Mesenchymal stem cell (in vitro differentiated cells and primary cell): Measurements from ENCODE around the gene SLFN5.

Experiments used
- DNase-seq: peaks from one replicate; pipeline ENCODE4 v3.0.0-alpha.2; 2013
- H2AFZ ChIP-seq: one replicate; pipeline ENCODE4 v1.6.1; 2013; ENCODE audit warnings: low read depth, mild to moderate bottlenecking, control low read depth, inconsistent platforms, low read length, moderate library complexity
- H2AK5ac ChIP-seq: 2 replicates; pipeline ENCODE4 v1.6.1; 2013; ENCODE audit warnings: low read length, moderate library complexity, mild to moderate bottlenecking, inconsistent platforms; ENCODE audit not compliant: severe bottlenecking
- H2BK120ac ChIP-seq: one replicate; pipeline ENCODE4 v1.6.1; 2013; ENCODE audit warnings: low read depth, mild to moderate bottlenecking, inconsistent platforms, low read length, moderate library complexity
- H2BK12ac ChIP-seq, 2 experiments: one replicate each; pipeline ENCODE4 v1.6.1; 2013; ENCODE audit warnings: inconsistent platforms in 2 of 2, low read length in 2 of 2, mild to moderate bottlenecking in 2 of 2, moderate library complexity in 2 of 2, control low read depth in 1 of 2
- H2BK15ac ChIP-seq: one replicate; pipeline ENCODE4 v1.6.1; 2013; ENCODE audit warnings: mild to moderate bottlenecking, low read depth, inconsistent platforms; ENCODE audit not compliant: poor library complexity, severe bottlenecking
- H2BK5ac ChIP-seq: 2 replicates; pipeline ENCODE4 v1.6.1; 2013; ENCODE audit warnings: low read depth, mild to moderate bottlenecking, low read length, control low read depth, inconsistent platforms; ENCODE audit not compliant: poor library complexity, severe bottlenecking
- H3K14ac ChIP-seq, 2 experiments: one replicate each; pipeline ENCODE4 v1.6.1; 2013; ENCODE audit warnings: inconsistent platforms in 2 of 2, low read length in 2 of 2, control low read depth in 1 of 2, mild to moderate bottlenecking in 1 of 2, moderate library complexity in 1 of 2
- H3K18ac ChIP-seq, 2 experiments: one replicate each; pipeline ENCODE4 v1.6.1; 2013; ENCODE audit warnings: inconsistent platforms in 2 of 2, low read length in 2 of 2, control low read depth in 1 of 2, low read depth in 1 of 2, mild to moderate bottlenecking in 1 of 2
- H3K23ac ChIP-seq, 2 experiments: one replicate each; pipeline ENCODE4 v1.6.1; 2013; ENCODE audit warnings: inconsistent platforms in 2 of 2, low read length in 2 of 2, mild to moderate bottlenecking in 2 of 2, moderate library complexity in 2 of 2, control low read depth in 1 of 2
- H3K27ac ChIP-seq: 2 replicates; pipeline ENCODE4 v1.5.1; 2013; ENCODE audit warnings: mild to moderate bottlenecking, moderate library complexity, low read length, control low read depth, inconsistent platforms; ENCODE audit not compliant: poor library complexity, severe bottlenecking
- H3K27me3 ChIP-seq, 2 experiments: 2 replicates each; pipeline versions ENCODE4 v1.6.1 to v1.7.0; 2013; ENCODE audit warnings: low read length in 2 of 2, mild to moderate bottlenecking in 2 of 2, moderate library complexity in 2 of 2, control low read depth in 1 of 2, inconsistent platforms in 1 of 2; ENCODE audit not compliant: control insufficient read depth in 1 of 2, insufficient read depth in 1 of 2
- H3K36me3 ChIP-seq, 2 experiments: 2 replicates each; pipeline versions ENCODE4 v1.6.1 to v1.7.0; 2013; ENCODE audit warnings: low read length in 2 of 2, control low read depth in 1 of 2, inconsistent platforms in 1 of 2, low read depth in 1 of 2, mild to moderate bottlenecking in 1 of 2; ENCODE audit not compliant: insufficient read depth in 2 of 2, control insufficient read depth in 1 of 2
- H3K4ac ChIP-seq, 2 experiments: one replicate each; pipeline ENCODE4 v1.6.1; 2013; ENCODE audit warnings: inconsistent platforms in 2 of 2, low read length in 2 of 2, mild to moderate bottlenecking in 2 of 2, moderate library complexity in 2 of 2, control low read depth in 1 of 2, low read depth in 1 of 2
- H3K4me1 ChIP-seq: 2 replicates; pipeline ENCODE4 v1.6.1; 2013; ENCODE audit warnings: low read depth, low read length, control low read depth; ENCODE audit not compliant: control insufficient read depth, insufficient read depth
- H3K4me2 ChIP-seq: 2 replicates; pipeline ENCODE4 v1.6.1; 2013; ENCODE audit warnings: low read length, mild to moderate bottlenecking, inconsistent platforms; ENCODE audit not compliant: poor library complexity, severe bottlenecking
- H3K4me3 ChIP-seq, 2 experiments: 2 replicates each; pipeline versions ENCODE4 v1.5.1 to v1.7.0; 2013; ENCODE audit warnings: low read length in 2 of 2, mild to moderate bottlenecking in 2 of 2, control low read depth in 1 of 2, low read depth in 1 of 2; ENCODE audit not compliant: insufficient read depth in 1 of 2
- H3K79me1 ChIP-seq: replicated peaks from 2 replicates; pipeline ENCODE4 v1.6.1; 2013; ENCODE audit warnings: mild to moderate bottlenecking, control low read depth, low read length, inconsistent platforms; ENCODE audit not compliant: poor library complexity, severe bottlenecking
- H3K9ac ChIP-seq: 2 replicates; pipeline ENCODE4 v1.7.0; 2013; ENCODE audit warnings: mild to moderate bottlenecking, low read length, moderate library complexity
- H3K9me3 ChIP-seq: 2 replicates; pipeline ENCODE4 v1.7.0; 2013; ENCODE audit warnings: mild to moderate bottlenecking, low read length; ENCODE audit not compliant: control insufficient read depth
- H4K8ac ChIP-seq: one replicate; pipeline ENCODE4 v1.6.1; 2013; ENCODE audit warnings: inconsistent platforms, mild to moderate bottlenecking, low read length, moderate library complexity
- H4K91ac ChIP-seq: one replicate; pipeline ENCODE4 v1.6.1; 2013; ENCODE audit warnings: mild to moderate bottlenecking, low read length, inconsistent platforms
- WGBS: methylation state at CpG from one replicate; pipeline ENCODE4 v1.1.7; 2013; ENCODE audit warnings: mixed read lengths; 5-methylcytosine and 5-hydroxymethylcytosine counted together

SLFN5 gene

DNA sequence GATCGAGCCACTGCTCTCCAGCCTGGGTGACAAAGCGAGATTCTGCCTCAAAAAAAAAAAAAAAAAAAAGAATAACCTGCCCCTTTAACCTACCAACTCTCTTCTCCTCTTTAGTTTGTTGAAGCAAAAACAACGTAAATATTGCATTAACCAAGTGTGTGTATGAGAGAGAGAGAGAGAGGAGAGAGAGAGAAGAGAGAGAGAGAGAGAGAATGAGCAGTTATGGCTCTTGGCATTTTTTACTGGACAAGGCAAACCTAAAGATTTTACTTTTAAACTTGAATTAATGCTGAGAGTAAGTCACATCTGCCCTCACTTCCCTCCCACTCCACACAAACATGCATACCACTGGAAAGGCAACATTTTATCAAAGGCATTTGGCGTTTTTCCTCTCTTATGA is 3.0 kb upstream of the SLFN5 start:
- Histone ChIP-seq H3K23ac (no peak overlapping the region), H2AFZ (no peak overlapping the region), H2BK5ac (no peak overlapping the region), H3K27me3 (peaks cover 0 to 15% of the 10 kb centered on the region in 2 experiments), H2BK120ac (no peak overlapping the region), H4K8ac (no peak overlapping the region), H2BK15ac (no peak overlapping the region), H3K4me2 (no peak overlapping the region), H4K91ac (no peak overlapping the region), H3K9me3 (no peaks in the 10 kb centered on the region), H3K18ac (no peak overlapping the region), H3K4ac (no peak overlapping the region), H3K36me3 (no peaks in the 10 kb centered on the region), H3K4me3 (no peak overlapping the region), H3K9ac (no peak overlapping the region), H3K4me1 (peaks cover 12% of the 10 kb centered on the region), H2AK5ac (no peak overlapping the region), H2BK12ac (no peak overlapping the region), H3K27ac (no peak overlapping the region), H3K79me1 (no peaks in the 10 kb centered on the region), H3K14ac (no peak overlapping the region)
- 75% methylated on average over 1 of the region's 4 CpGs for WGBS
- no peak for DNase-seq

DNA sequence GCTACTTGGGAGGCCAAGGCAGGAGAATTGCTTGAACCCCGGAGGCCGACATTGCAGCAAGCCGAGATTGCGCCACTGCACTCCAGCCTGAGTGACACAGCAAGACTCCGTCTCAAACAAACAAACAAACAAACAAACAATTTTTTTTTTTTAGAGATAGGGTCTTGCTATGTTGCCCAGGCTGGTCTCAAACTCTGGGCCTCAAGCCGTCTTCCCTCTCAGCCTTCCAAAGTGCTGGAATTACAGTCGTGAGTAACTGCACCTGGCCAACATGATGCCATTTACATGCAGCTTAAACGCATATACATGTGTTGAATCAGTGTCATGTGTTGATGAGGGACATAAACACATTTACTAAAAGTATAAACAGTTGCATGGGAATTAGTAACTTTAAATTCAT is 2.0 kb upstream of the SLFN5 start:
- Histone ChIP-seq H3K23ac (no peak overlapping the region), H3K79me1 (no peaks in the 10 kb centered on the region), H3K27me3 (peaks cover 0 to 10% of the 10 kb centered on the region in 2 experiments), H3K27ac (no peak overlapping the region), H3K4ac (no peak overlapping the region), H3K4me2 (no peak overlapping the region), H4K91ac (no peak overlapping the region), H3K18ac (no peak overlapping the region), H3K4me3 (no peak overlapping the region), H2BK12ac (no peak overlapping the region), H4K8ac (no peak overlapping the region), H3K9ac (no peak overlapping the region), H2BK5ac (no peak overlapping the region), H2AFZ (no peak overlapping the region), H2BK120ac (no peak overlapping the region), H2AK5ac (no peak overlapping the region), H2BK15ac (no peak overlapping the region), H3K9me3 (no peaks in the 10 kb centered on the region), H3K4me1 (peaks cover 12% of the 10 kb centered on the region), H3K14ac (no peak overlapping the region), H3K36me3 (peaks cover 0 to 4% of the 10 kb centered on the region in 2 experiments)
- no peak for DNase-seq
- 94% methylated on average over 7 of the region's 8 CpGs for WGBS

DNA sequence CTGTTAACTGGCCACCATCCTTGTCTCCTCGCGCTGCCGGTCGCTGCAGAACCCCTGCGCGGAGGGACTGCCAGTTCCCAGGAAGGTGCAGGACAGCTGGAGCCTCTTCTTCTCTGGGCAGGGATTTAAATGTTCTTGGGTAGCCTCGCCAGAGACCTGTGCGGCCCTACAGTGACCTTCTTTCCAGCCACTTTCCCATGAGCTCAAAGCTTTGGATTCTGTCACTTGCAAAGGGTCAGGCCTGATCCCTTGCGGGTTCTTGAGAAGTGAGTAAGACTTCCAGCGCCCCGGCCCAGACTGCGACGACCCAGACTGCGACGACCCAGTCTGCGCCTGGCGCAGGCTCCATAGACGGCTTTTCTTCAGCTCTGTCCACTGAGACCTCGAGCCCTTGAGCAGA is 1.4 kb upstream of the SLFN5 start:
- Histone ChIP-seq H3K9me3 (no peaks in the 10 kb centered on the region), H3K14ac (no peak overlapping the region)

DNA sequence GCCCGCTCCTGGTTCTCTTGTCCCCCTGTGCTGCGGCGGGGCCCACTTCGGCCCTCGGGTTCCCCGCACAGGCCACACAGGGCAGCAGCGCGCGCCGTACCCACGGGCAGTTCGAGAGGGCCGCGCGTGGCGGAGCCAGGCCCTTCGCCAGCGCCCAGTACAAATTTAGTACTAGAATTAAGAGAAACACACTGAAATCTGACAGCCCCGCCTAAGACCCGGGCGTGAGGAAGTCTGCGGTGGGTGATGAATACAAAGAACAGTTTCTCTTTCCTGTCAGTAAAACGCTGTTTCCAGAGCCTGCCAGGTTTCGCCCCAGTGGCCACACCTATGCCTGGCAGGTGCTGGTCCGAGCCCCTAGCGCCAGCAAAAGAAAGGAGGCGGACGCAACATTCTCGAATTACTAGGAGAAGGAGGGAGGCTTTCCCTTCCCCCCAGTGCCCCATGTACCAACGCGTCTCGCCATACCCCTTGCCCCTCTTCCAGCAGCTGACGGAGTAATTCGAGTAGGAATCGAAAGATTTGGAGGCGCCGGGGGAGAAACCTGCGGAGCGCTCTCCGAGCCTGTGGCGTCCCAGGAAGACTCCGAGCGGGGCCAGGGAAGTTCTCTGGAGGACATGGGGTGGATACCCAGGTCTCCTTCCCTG is 591 bp upstream of the SLFN5 start:
- Histone ChIP-seq H2BK5ac (no peak overlapping the region), H2AFZ (no peak overlapping the region), H2BK120ac (no peak overlapping the region), H3K79me1 (no peaks in the 10 kb centered on the region), H3K4ac (no peak overlapping the region), H3K14ac (no peak overlapping the region), H3K23ac (peak overlapping the region in 1 of 2 experiments; percentile 62), H3K27ac (no peak overlapping the region), H4K91ac (peak overlapping the region; percentile 18), H2AK5ac (no peak overlapping the region), H2BK12ac (no peak overlapping the region), H3K27me3 (peaks cover 0 to 6% of the 10 kb centered on the region in 2 experiments), H2BK15ac (no peak overlapping the region), H3K18ac (peak overlapping the region in 1 of 2 experiments; percentile 50), H3K9me3 (no peaks in the 10 kb centered on the region), H3K4me2 (peak overlapping the region; percentile 98), H3K4me1 (peaks cover 12% of the 10 kb centered on the region), H3K9ac (peak overlapping the region; percentile 100), H3K4me3 (peak overlapping the region; percentile 62 to 97), H3K36me3 (peaks cover 0 to 11% of the 10 kb centered on the region in 2 experiments), H4K8ac (peak overlapping the region; percentile 55)
- 4% methylated on average over 26 of the region's 43 CpGs for WGBS
- no peak for DNase-seq

More for the DNA sequence above, 1.4 kb upstream of the SLFN5 start:
- Histone ChIP-seq H2BK120ac (no peak overlapping the region), H3K4me2 (no peak overlapping the region), H3K4me3 (peak overlapping the region in 1 of 2 experiments; percentile 97), H3K4me1 (peaks cover 12% of the 10 kb centered on the region), H3K27ac (no peak overlapping the region), H3K36me3 (peaks cover 0 to 6% of the 10 kb centered on the region in 2 experiments), H3K18ac (no peak overlapping the region), H2BK15ac (no peak overlapping the region), H2BK12ac (no peak overlapping the region), H3K4ac (no peak overlapping the region), H3K27me3 (peaks cover 0 to 9% of the 10 kb centered on the region in 2 experiments), H3K79me1 (no peaks in the 10 kb centered on the region), H3K23ac (no peak overlapping the region), H2AK5ac (no peak overlapping the region), H4K91ac (no peak overlapping the region), H4K8ac (no peak overlapping the region), H3K9ac (peak overlapping the region; percentile 100), H2BK5ac (no peak overlapping the region), H2AFZ (no peak overlapping the region)
- WGBS: 92% methylated on average over 19 of the region's 19 CpGs
- DNase-seq: no peak
